OCI-LY3 (cell line): ENCODE data around the gene FOSL1.

Experiments used
- H2AFZ ChIP-seq: fragments of 200-600, 300-600 bp; shearing (Covaris generic); 2 replicates; pipeline ENCODE4 v1.6.0; 2014; ENCODE audit warnings: antibody characterized with exemption, low read depth, low read length
- H3K27ac ChIP-seq: fragments of 200-600, 300-600 bp; sonication (generic); 2 replicates; pipeline ENCODE4 v1.5.1; 2014; ENCODE audit warnings: mild to moderate bottlenecking, low read length, moderate library complexity, mixed read lengths
- H3K27me3 ChIP-seq: fragments of 200-600, 300-600 bp; sonication (generic); 2 replicates; pipeline ENCODE4 v1.6.1; 2014; ENCODE audit warnings: low read depth, low read length, mixed read lengths
- H3K36me3 ChIP-seq: fragments of 200-600, 300-600 bp; sonication (generic); replicated peaks from 2 replicates; pipeline ENCODE3; 2014; ENCODE audit warnings: low read depth, low read length, mixed read lengths
- H3K4me1 ChIP-seq: fragments of 300-600, 200-600 bp; sonication (generic); 2 replicates; pipeline ENCODE4 v1.6.1; 2014; ENCODE audit warnings: low read length, mixed read lengths
- H3K4me2 ChIP-seq: fragments of 200-600, 300-600 bp; sonication (generic); 2 replicates; pipeline ENCODE4 v1.6.1; 2014; ENCODE audit warnings: low read length, mixed read lengths
- H3K4me3 ChIP-seq: fragments of 300-600, 200-600 bp; sonication (generic); 2 replicates; pipeline ENCODE4 v1.5.1; 2014; ENCODE audit warnings: antibody characterized with exemption, mild to moderate bottlenecking, low read length, moderate library complexity
- H3K79me2 ChIP-seq: fragments of 300-600, 200-600 bp; shearing (Covaris generic); 2 replicates; pipeline ENCODE4 v1.6.1; 2014; ENCODE audit warnings: mild to moderate bottlenecking, low read length, mixed read lengths
- H3K9ac ChIP-seq: fragments of 300-600, 200-600 bp; shearing (Covaris generic); 2 replicates; pipeline ENCODE4 v1.6.0; 2014; ENCODE audit warnings: mild to moderate bottlenecking, low read length, moderate library complexity
- H3K9me3 ChIP-seq: fragments of 200-600, 300-600 bp; shearing (Covaris generic); 2 replicates; pipeline ENCODE4 v1.6.1; 2014; ENCODE audit warnings: low read length, mixed read lengths; ENCODE audit not compliant: insufficient read depth
- H4K20me1 ChIP-seq: fragments of 200-600, 300-600 bp; sonication (generic); 2 replicates; pipeline ENCODE4 v1.6.1; 2016; ENCODE audit warnings: low read length, mixed read lengths; ENCODE audit not compliant: insufficient read depth
- CTCF ChIP-seq: fragments of 200-600, 300-600 bp; sonication (generic); IDR thresholded peaks from 2 replicates; pipeline ENCODE4 v1.5.1; 2014; ENCODE audit warnings: antibody characterized with exemption, low read length, low read depth
- EZH2phosphoT487 ChIP-seq: fragments of 200-600 bp; shearing (Covaris generic); IDR thresholded peaks from 2 replicates; pipeline ENCODE4 v1.6.1; 2018; ENCODE audit warnings: antibody characterized with exemption, mixed run types, low read depth

Gene FOSL1

GRCh38 chr11:65857853-65858680 is 42.1 kb downstream of the FOSL1 start, which contains the start of gene CFL1:
Gene CFL1 (minus strand): TSS chr11:65858180. CDS start chr11:65858099, 81 bp downstream.
- Histone ChIP-seq H3K9ac (peak within 1 kb of the TSS; percentile 97), H3K4me2 (peak within 1 kb of the TSS; percentile 94), H3K27ac (peak within 1 kb of the TSS; percentile 92), H3K27me3 (no peaks in the 10 kb centered on the region), H3K79me2 (peaks cover 64% of the 10 kb centered on the region), H3K9me3 (no peaks in the 10 kb centered on the region), H3K36me3 (peaks cover 57% of the 10 kb centered on the region), H3K4me1 (peaks cover 20% of the 10 kb centered on the region), H4K20me1 (peaks cover 44% of the 10 kb centered on the region), H2AFZ (peak within 1 kb of the TSS; percentile 52), H3K4me3 (peak within 1 kb of the TSS; percentile 85)
- TF ChIP-seq EZH2phosphoT487 (no peak), CTCF (no peak)

- H3K36me3 ChIP-seq: peaks cover 57% of the 10 kb centered on the region
- H3K9ac ChIP-seq: peak overlapping the region; percentile 97
- TF ChIP-seq EZH2phosphoT487: no peak
- no peak for TF ChIP-seq CTCF
- peaks cover 20% of the 10 kb centered on the region for H3K4me1 ChIP-seq
- peak overlapping the region; percentile 85 for H3K4me2 ChIP-seq
- H4K20me1 ChIP-seq: peaks cover 44% of the 10 kb centered on the region
- H3K4me3 ChIP-seq: peak overlapping the region; percentile 85
- no peak overlapping the region for H2AFZ ChIP-seq
- H3K79me2 ChIP-seq: peaks cover 63% of the 10 kb centered on the region
- H3K27me3 ChIP-seq: no peaks in the 10 kb centered on the region
- H3K9me3 ChIP-seq: no peaks in the 10 kb centered on the region
- H3K27ac ChIP-seq: peak overlapping the region; percentile 87
These were observed 42.7 kb downstream of the FOSL1 start for GRCh38 chr11:65857500-65857852.

GRCh38 chr11:65856689-65857499 is 43.3 kb downstream of the FOSL1 start:
- H3K79me2 ChIP-seq: peaks cover 57% of the 10 kb centered on the region
- no peak overlapping the region for H2AFZ ChIP-seq
- peaks cover 57% of the 10 kb centered on the region for H3K36me3 ChIP-seq

More at GRCh38 chr11:65856689-65857499, 43.3 kb downstream of the FOSL1 start:
- no peak for TF ChIP-seq EZH2phosphoT487
- no peak for TF ChIP-seq CTCF
- H3K9me3 ChIP-seq: no peaks in the 10 kb centered on the region
- H3K4me3 ChIP-seq: peak overlapping the region; percentile 85
- peak overlapping the region; percentile 97 for H3K9ac ChIP-seq
- H3K4me2 ChIP-seq: peak overlapping the region; percentile 85
- H4K20me1 ChIP-seq: peaks cover 44% of the 10 kb centered on the region
- no peaks in the 10 kb centered on the region for H3K27me3 ChIP-seq
- peaks cover 19% of the 10 kb centered on the region for H3K4me1 ChIP-seq
- peak overlapping the region; percentile 87 for H3K27ac ChIP-seq
